GM20000 (cell line): ENCODE measurements around the gene CNTLN.

Experiments used
- DNase-seq: peaks from one replicate; pipeline ENCODE4 v3.0.0; 2012; ENCODE audit warnings: low spot score
- TF ChIP-seq, protein P1 (sequence below): IDR thresholded peaks from 2 replicates; pipeline ENCODE4 v1.5.1; 2012; ENCODE audit warnings: mild to moderate bottlenecking, control low read depth; ENCODE audit errors: extremely low read depth, missing control alignments

The CNTLN gene

DNA sequence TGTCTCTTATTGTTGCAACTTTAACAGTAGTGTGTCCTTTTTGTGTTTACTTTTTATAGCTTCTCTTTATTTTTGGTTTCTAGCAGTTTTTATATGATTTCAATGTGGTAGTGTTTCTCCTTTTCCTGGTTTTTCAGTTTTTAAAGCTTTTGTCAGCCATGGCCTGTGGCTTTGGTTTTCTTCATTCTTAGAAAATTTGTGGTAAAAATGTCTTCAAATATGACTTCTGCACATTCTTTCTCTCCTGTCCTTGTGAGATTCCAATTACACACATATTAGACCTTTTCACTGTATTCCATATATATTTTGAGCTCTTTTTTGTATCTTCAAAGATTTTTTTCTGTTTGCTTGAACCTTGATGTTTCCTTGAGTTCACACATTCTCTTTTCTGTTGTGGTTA lies 180.5 kb downstream of the CNTLN start:
- TF ChIP-seq, protein P1, sequence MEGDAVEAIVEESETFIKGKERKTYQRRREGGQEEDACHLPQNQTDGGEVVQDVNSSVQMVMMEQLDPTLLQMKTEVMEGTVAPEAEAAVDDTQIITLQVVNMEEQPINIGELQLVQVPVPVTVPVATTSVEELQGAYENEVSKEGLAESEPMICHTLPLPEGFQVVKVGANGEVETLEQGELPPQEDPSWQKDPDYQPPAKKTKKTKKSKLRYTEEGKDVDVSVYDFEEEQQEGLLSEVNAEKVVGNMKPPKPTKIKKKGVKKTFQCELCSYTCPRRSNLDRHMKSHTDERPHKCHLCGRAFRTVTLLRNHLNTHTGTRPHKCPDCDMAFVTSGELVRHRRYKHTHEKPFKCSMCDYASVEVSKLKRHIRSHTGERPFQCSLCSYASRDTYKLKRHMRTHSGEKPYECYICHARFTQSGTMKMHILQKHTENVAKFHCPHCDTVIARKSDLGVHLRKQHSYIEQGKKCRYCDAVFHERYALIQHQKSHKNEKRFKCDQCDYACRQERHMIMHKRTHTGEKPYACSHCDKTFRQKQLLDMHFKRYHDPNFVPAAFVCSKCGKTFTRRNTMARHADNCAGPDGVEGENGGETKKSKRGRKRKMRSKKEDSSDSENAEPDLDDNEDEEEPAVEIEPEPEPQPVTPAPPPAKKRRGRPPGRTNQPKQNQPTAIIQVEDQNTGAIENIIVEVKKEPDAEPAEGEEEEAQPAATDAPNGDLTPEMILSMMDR: no peak
- DNase-seq: no peak

DNA sequence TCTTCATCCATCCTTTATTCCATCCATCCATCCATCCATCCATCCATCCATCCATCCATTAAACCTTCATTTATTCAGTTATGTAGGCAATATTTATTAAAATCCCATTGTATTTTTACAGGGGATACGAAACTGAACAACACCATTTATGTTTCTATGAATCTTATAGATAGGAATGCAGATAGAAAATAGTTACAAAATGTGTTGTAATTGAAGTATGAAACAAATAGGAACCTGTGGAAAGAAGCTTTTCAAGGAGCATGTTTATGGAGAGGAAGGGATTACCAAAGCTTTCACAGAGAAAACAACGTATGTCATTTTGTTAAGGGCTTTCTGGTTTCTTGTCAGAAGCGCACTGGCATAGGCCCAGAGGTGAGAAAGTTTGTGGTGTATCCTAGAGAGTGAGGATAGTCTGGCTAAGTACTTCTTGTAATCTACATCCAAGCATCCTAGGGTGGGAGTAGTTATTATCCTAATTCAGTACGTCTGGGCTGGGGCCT lies 184.0 kb downstream of the CNTLN start:
- TF ChIP-seq, protein P1: no peak

DNA sequence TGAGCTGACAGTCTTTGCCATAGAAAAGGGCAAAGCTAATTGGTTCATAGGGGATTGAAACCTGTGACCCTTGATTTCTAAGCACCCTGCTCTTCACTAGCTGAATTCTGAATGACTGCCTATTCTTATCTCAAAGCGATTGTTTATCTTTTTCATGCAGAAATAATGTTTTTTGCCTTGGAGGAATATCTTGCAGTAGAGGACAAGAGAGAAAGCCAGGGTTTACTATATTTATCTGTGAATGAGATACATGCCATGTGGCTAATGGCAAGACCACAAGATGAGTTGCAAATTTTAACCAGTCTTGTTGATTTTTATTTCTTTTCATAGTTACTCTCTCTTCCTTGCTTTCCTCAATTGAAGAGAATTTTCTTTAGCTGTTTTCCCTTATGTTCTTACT lies 185.0 kb downstream of the CNTLN start:
- TF ChIP-seq, protein P1: no peak
- DNase-seq: no peak

More for the DNA sequence above, 184.0 kb downstream of the CNTLN start:
- DNase-seq: no peak

DNA sequence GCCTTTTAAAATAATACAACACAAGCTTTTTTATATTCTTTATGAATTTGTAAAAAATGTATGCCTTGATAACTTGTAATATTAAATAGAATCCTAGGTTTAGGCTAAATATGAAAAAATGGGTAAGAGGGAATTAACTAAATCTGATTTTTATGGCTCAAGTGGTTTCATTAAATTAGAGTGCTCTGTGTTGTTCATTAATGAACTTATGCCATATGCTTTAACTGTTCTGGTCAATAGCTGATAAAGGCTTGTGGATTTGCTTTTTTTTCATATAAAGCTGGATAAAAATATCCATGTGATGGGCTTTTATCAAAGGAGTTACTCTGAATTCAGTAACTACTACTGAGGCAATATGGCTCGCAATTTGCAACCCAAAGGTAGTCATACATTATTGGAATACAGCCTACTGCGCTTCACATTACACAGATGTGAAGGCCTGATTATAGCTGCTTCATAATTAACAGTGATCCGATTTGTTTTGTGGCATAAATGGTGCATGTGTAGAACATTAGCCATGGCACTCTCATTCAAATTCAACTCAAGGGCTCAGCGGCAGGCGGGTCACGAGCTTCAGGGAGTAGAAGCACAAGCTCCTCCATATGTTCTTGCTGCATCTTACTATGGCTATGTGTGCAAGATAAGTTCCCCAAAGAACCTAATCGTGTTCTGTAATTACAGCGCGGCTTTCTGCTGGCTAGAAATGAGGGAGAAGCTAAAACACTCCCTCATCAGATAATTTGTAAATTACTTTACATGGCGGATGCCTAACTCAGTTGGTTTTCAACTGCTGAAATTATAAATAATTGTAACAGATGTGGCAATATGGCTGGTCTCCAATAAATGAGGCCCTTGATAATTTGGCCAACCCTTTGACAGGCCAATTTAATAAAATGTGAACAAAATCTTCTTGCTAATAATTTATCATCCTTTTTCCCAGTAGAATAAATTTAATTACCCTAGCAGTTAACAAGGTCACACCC lies 188.3 kb downstream of the CNTLN start:
- TF ChIP-seq, protein P1: no peak
- DNase-seq: no peak

DNA sequence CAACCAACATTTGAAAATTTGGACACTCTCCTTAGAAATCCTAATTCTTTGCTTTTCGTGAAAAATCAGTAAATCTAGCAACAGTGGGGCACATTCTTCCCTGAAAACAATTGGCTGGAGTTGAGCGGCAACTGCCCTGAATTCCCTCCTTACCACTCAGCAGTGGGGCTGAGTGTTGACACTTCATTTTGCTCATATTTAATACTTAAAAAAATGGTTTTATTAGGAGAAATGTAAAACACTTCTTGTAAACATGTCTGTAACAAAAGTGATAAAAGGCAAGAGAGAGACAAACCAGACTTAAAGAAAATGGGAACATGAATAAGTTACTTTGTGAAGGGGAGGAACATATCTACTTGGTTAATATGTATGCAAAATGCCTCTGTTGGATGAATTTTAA lies 193.5 kb downstream of the CNTLN start:
- DNase-seq: no peak
- TF ChIP-seq, protein P1: no peak

DNA sequence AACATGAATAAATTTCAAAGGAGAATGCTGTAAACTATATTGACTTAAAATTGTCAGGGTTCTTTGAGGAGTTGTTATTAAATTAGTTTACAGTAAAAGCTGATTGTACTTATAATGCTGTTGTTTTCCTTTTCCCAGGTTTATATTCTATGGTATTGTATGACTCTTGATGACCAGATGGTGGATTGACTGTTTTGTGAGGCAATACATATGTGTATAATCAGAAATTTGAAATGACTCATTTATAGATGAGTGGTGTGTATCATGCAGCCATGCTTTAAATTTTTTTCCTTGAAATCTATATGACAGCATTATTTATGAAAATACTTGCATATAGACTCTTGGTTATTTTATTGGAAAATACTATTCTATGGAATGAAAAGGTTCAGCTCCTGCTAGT lies 195.3 kb downstream of the CNTLN start:
- TF ChIP-seq, protein P1: no peak
- no peak for DNase-seq

DNA sequence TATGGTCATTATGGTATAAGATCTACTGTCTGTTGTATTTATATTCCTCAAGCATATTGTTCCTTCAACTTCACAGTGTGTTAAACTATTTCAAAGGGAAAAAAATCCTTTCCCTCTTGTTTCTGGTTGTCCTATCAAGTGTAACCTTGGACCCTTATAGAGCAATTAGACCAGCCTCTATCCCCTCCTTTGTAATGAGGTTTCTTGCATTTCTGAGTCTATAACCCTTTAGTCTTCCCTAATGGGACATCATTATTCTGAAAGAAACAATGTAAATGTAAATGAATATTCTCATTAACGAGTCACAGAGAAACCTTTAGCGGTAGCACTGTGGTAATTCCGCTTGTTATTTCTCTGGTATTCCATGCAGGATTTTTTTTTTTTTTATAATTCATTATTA lies 197.3 kb downstream of the CNTLN start:
- no peak for DNase-seq
- TF ChIP-seq, protein P1: no peak
